HepG2 (cell line): Measurements from ENCODE around the gene TRIO. TPM values are rescaled to one million over a fixed set of nuclear protein-coding genes. Genes with fewer than 3 reads are reported as not detected.

Experiments
- ATAC-seq: fragments of 200-7000 bp; cut with Tn5 transposase; 3 replicates; pipeline ENCODE4 v1.9.1; 2020; ENCODE audit warnings: mild to moderate bottlenecking, moderate library complexity
- BruUV-seq: library from RNA; stranded (reverse); fragments of 400-500 nt; replicated peaks from 2 replicates; lab custom pipeline; 2021; lab: Mats Ljungman, UMichigan
- CTCF ChIA-PET: fragments of 300-600 bp; formaldehyde crosslinking; extraction: SDS; loops from one replicate; lab custom pipeline; 2021; ENCODE audit warnings: low total read pairs, inconsistent platforms, low intra/inter-chr PET ratio; lab: Yijun Ruan, JAX
- POLR2A ChIA-PET: fragments of 350-600 bp; sonication (Branson Sonifier 250); formaldehyde crosslinking; loops from one replicate; lab custom pipeline; 2020; ENCODE audit warnings: antibody characterized with exemption, inconsistent platforms; lab: Yijun Ruan, JAX
- DNase-seq: peaks from one replicate; pipeline ENCODE4 v3.0.0-alpha.2; 2015; ENCODE audit warnings: low spot score
- FAIRE-seq: peaks from 3 replicates; lab custom pipeline; 2011; peaks lifted over from hg19 to GRCh38; lab: Jason Lieb, UNC
- H2AFZ ChIP-seq: one replicate; pipeline ENCODE4 v1.6.1; 2011; ENCODE audit warnings: low read length, inconsistent platforms
- H3K27ac ChIP-seq: fragments of 300-600 bp; 3 replicates; pipeline ENCODE4 v1.8.0; 2011; ENCODE audit warnings: mixed run types, mild to moderate bottlenecking, mixed read lengths, low read length, inconsistent platforms; ENCODE audit not compliant: insufficient read depth; ENCODE audit errors: extremely low read length
- H3K27me3 ChIP-seq, 2 experiments: fragments of 200-600 bp in 1 of 2; 2 replicates in 1 of 2; 3 replicates in 1 of 2; pipeline versions ENCODE4 v1.6.0 to v1.8.0; 2011; ENCODE audit warnings: low read length in 2 of 2, mild to moderate bottlenecking in 2 of 2, moderate library complexity in 2 of 2, inconsistent platforms in 1 of 2; ENCODE audit not compliant: insufficient read depth in 2 of 2, control insufficient read depth in 1 of 2
- H3K36me3 ChIP-seq, 2 experiments: fragments of 200-600 bp in 1 of 2; replicated peaks in 1 of 2; 2 replicates in 1 of 2; 3 replicates in 1 of 2; pipeline versions ENCODE4 v1.5.1 to v1.8.0; 2011; ENCODE audit warnings: low read length in 2 of 2, inconsistent platforms in 1 of 2; ENCODE audit not compliant: insufficient read depth in 2 of 2, control insufficient read depth in 1 of 2
- H3K4me1 ChIP-seq: 2 replicates; pipeline ENCODE4 v1.5.1; 2012; ENCODE audit warnings: low read length, inconsistent platforms; ENCODE audit not compliant: insufficient read depth
- H3K4me2 ChIP-seq: 2 replicates; pipeline ENCODE4 v1.6.0; 2011; ENCODE audit warnings: low read depth, low read length, inconsistent platforms
- H3K4me3 ChIP-seq, 3 experiments: fragments of 200-600 bp in 1 of 3; sonication (generic), shearing (Covaris generic) in 1 of 3; replicated peaks in 1 of 3; 2 replicates each; pipeline ENCODE4 v1.5.1; 2011 to 2016; ENCODE audit warnings: low read length in 3 of 3, inconsistent platforms in 2 of 3, low read depth in 2 of 3, mild to moderate bottlenecking in 2 of 3, control low read depth in 1 of 3, mixed read lengths in 1 of 3; ENCODE audit not compliant: insufficient read depth in 1 of 3
- H3K79me2 ChIP-seq: one replicate; pipeline ENCODE4 v1.6.1; 2011; ENCODE audit warnings: low read length, inconsistent platforms; ENCODE audit not compliant: insufficient read depth
- H3K9ac ChIP-seq: 2 replicates; pipeline ENCODE4 v1.6.0; 2011; ENCODE audit warnings: mild to moderate bottlenecking, low read depth, low read length, inconsistent platforms; ENCODE audit not compliant: insufficient read depth
- H3K9me3 ChIP-seq: 2 replicates; pipeline ENCODE4 v1.5.1; 2012; ENCODE audit warnings: mild to moderate bottlenecking, low read length
- H4K20me1 ChIP-seq: 2 replicates; pipeline ENCODE4 v1.6.0; 2011; ENCODE audit warnings: inconsistent platforms, mild to moderate bottlenecking, low read length, moderate library complexity; ENCODE audit not compliant: insufficient read depth
- BRD4 ChIP-seq: sonication (generic); formaldehyde crosslinking; IDR thresholded peaks from 2 replicates; pipeline ENCODE4 v1.4.0; 2020; ENCODE audit warnings: missing genetic modification reagents
- CC2D1A ChIP-seq: sonication (generic); formaldehyde crosslinking; IDR thresholded peaks from 2 replicates; pipeline ENCODE4 v1.8.1; 2023; ENCODE audit warnings: mild to moderate bottlenecking, missing genetic modification reagents
- ELF1 ChIP-seq: sonication (generic); formaldehyde crosslinking; IDR thresholded peaks from 2 replicates; pipeline ENCODE4 v1.4.0; 2020; ENCODE audit warnings: missing genetic modification reagents
- MIER3 ChIP-seq: IDR thresholded peaks from 2 replicates; pipeline ENCODE4 v1.6.1; 2016; ENCODE audit warnings: missing compliant biosample characterization, borderline replicate concordance
- MXD1 ChIP-seq: sonication (generic); formaldehyde crosslinking; IDR thresholded peaks from 2 replicates; pipeline ENCODE4 v1.4.0; 2020; ENCODE audit warnings: mild to moderate bottlenecking, missing genetic modification reagents
- MXD4 ChIP-seq: IDR thresholded peaks from 2 replicates; pipeline ENCODE4 v1.6.1; 2016; ENCODE audit warnings: mild to moderate bottlenecking, missing biosample characterization, missing genetic modification reagents
- RNF2 ChIP-seq: fragments of 450-650 bp; conservative IDR thresholded peaks from 2 replicates; pipeline ENCODE4 v1.6.1; 2016; ENCODE audit warnings: low read depth
- RORA ChIP-seq: sonication (generic); formaldehyde crosslinking; IDR thresholded peaks from 2 replicates; pipeline ENCODE4 v1.5.0; 2020; ENCODE audit warnings: mild to moderate bottlenecking, missing genetic modification reagents, moderate library complexity
- ZFP82 ChIP-seq: sonication (generic); formaldehyde crosslinking; IDR thresholded peaks from 2 replicates; pipeline ENCODE4 v1.5.1; 2020; ENCODE audit warnings: mild to moderate bottlenecking, missing genetic modification reagents, borderline replicate concordance
- ZGPAT ChIP-seq: IDR thresholded peaks from 2 replicates; pipeline ENCODE4 v1.6.1; 2016; ENCODE audit warnings: mild to moderate bottlenecking
- ZNF674 ChIP-seq: sonication (generic); formaldehyde crosslinking; IDR thresholded peaks from 2 replicates; pipeline ENCODE4 v1.5.0; 2020; ENCODE audit warnings: low read depth, mild to moderate bottlenecking, missing genetic modification reagents
- ZNF75D ChIP-seq: sonication (generic); formaldehyde crosslinking; IDR thresholded peaks from 2 replicates; pipeline ENCODE4 v1.8.1; 2023; ENCODE audit warnings: missing genetic modification reagents, mild to moderate bottlenecking, borderline replicate concordance
- ZNF761 ChIP-seq: sonication (generic); formaldehyde crosslinking; conservative IDR thresholded peaks from 2 replicates; pipeline ENCODE4 v1.4.0; 2020; ENCODE audit warnings: mild to moderate bottlenecking, missing genetic modification reagents
- ZSCAN29 ChIP-seq: sonication (generic); formaldehyde crosslinking; conservative IDR thresholded peaks from 2 replicates; pipeline ENCODE4 v1.4.0; 2020; ENCODE audit warnings: mild to moderate bottlenecking, missing genetic modification reagents
- WGBS: methylation state at CpG from one replicate; pipeline ENCODE4 v1.1.6; 2017; ENCODE audit warnings: low lambda C conversion rate; 5-methylcytosine and 5-hydroxymethylcytosine counted together
- in situ Hi-C: cut with HindIII; loops from 2 replicates; pipeline ENCODE4 v1.10.0; 2017; ENCODE audit warnings: low pct_unique_long_range_greater_than_20kb; ENCODE audit not compliant: extremely low pct_ligation_motif_present
- intact Hi-C: fragments of 100-400 bp; cut with micrococcal nuclease; formaldehyde crosslinking; loops from one replicate; pipeline ENCODE4 v1.10.0; 2022; ENCODE audit not compliant: unreplicated experiment
- polyA plus RNA-seq, 8 experiments: library from polyadenylated mRNA; depleted of rRNA in 3 of 8; stranded (reverse) in 7 of 8; unstranded in 1 of 8; fragments of >200 nt; fragmentation: Illumina TruSeq in 4 of 8; extraction: Trizol in 4 of 8; gene quantifications; 2 replicates each; pipeline versions ENCODE4 v1.2.1 to v1.2.3, GENCODE V29; 2011 to 2016; ENCODE audit warnings: low read depth in 4 of 8, missing spikeins in 1 of 8, mixed read lengths in 1 of 8; ENCODE audit not compliant: insufficient read depth in 1 of 8
- total RNA-seq, 5 experiments: library from RNA; depleted of rRNA; stranded (reverse); fragments of >200 nt; fragmentation: Illumina TruSeq; extraction: Trizol; gene quantifications; 2 replicates each; pipeline ENCODE4 v1.2.3, GENCODE V29; 2016; ENCODE audit warnings: low read depth in 1 of 5
- TF ChIP-seq, protein P1 (sequence below): sonication (generic); formaldehyde crosslinking; IDR thresholded peaks from 2 replicates; pipeline ENCODE4 v1.9.0; 2022; ENCODE audit warnings: low read depth, missing genetic modification reagents

The TRIO gene
- total and polyA plus RNA-seq, 2 of the 13 experiments (the other 11 are each of a cell fraction or from before 2014, with no cell fraction given), result 45.2 to 45.9 TPM

- Histone ChIP-seq H4K20me1 (peaks cover 53% of the 10 kb centered on the region), H3K4me3 (no peak overlapping the region), H2AFZ (no peak overlapping the region), H3K79me2 (peaks cover 99% of the 10 kb centered on the region), H3K9me3 (no peaks in the 10 kb centered on the region), H3K4me2 (no peak overlapping the region), H3K27me3 (no peaks in the 10 kb centered on the region), H3K9ac (no peak overlapping the region), H3K4me1 (peaks cover 85% of the 10 kb centered on the region), H3K36me3 (no peaks in the 10 kb centered on the region), H3K27ac (no peak overlapping the region)
- in situ Hi-C loops, result no loop called here
- TF ChIP-seq, protein P1, sequence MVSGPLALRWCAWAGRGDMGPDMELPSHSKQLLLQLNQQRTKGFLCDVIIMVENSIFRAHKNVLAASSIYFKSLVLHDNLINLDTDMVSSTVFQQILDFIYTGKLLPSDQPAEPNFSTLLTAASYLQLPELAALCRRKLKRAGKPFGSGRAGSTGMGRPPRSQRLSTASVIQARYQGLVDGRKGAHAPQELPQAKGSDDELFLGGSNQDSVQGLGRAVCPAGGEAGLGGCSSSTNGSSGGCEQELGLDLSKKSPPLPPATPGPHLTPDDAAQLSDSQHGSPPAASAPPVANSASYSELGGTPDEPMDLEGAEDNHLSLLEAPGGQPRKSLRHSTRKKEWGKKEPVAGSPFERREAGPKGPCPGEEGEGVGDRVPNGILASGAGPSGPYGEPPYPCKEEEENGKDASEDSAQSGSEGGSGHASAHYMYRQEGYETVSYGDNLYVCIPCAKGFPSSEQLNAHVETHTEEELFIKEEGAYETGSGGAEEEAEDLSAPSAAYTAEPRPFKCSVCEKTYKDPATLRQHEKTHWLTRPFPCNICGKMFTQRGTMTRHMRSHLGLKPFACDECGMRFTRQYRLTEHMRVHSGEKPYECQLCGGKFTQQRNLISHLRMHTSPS (CRISPR knock-in tag), result no peak
- TF ChIP-seq CC2D1A (CRISPR knock-in tag) (no peak), ZFP82 (CRISPR knock-in tag) (no peak), ZNF674 (CRISPR knock-in tag) (no peak), ZSCAN29 (CRISPR knock-in tag) (no peak), ZNF75D (CRISPR knock-in tag) (no peak), BRD4 (no peak), MXD4 (no peak), RNF2 (no peak), MXD1 (CRISPR knock-in tag) (no peak), MIER3 (no peak), ELF1 (no peak), ZNF761 (no peak), ZGPAT (CRISPR knock-in tag) (no peak), RORA (no peak)
- FAIRE-seq (no peak), ATAC-seq (no peak), DNase-seq (no peak)
- POLR2A ChIA-PET, result interaction anchor here (1.3 kb wide), 1 partner anchor 11 kb away, joined by 4 read pairs; no protein-coding TSS in a partner anchor
- BruUV-seq, result no TSS peak
- intact Hi-C loops, result no loop called here
- 95% methylated on average over 3 of the region's 3 CpGs for WGBS
- CTCF ChIA-PET, result no interaction called here
These were observed 14.3 kb downstream of the TRIO start for GRCh38 chr5:14157493-14157782.
